ENCODE measurements around the gene ITIH6. TPM values are rescaled to one million over a fixed set of nuclear protein-coding genes. Genes with fewer than 3 reads are reported as not detected.
A peak's percentile ranks its signal among the peaks of the same experiment; 100 is the strongest.
"Not testable (repeated sequence)": the region's sequence is repeated elsewhere in the genome, so short reads cannot be mapped to it uniquely, and the experiment has no call there.

ITIH6 gene
- total RNA-seq, 2 experiments from 2014 or later: not detected

- no peaks in the 10 kb centered on the region for H3K27me3 Mint-ChIP-seq
Measured at GRCh38 chrX:54788446-54788845, 9.6 kb downstream of the ITIH6 start.

GRCh38 chrX:54786967-54787366 lies 11.1 kb downstream of the ITIH6 start:
- H3K27ac Mint-ChIP-seq: no peak overlapping the region
- no peak for DNase-seq
- no peaks in the 10 kb centered on the region for H3K9me3 Mint-ChIP-seq
- POLR2A ChIA-PET: no interaction called here
- ATAC-seq (ENCODE audit: low read depth): peak; percentile 58
- no peaks in the 10 kb centered on the region for H3K36me3 Mint-ChIP-seq
- no peaks in the 10 kb centered on the region for H3K4me1 Mint-ChIP-seq
- no peak overlapping the region for H3K4me3 Mint-ChIP-seq
- H3K27me3 Mint-ChIP-seq: no peaks in the 10 kb centered on the region

More at GRCh38 chrX:54788446-54788845, 9.6 kb downstream of the ITIH6 start:
- POLR2A ChIA-PET: no interaction called here
- ATAC-seq (ENCODE audit: low read depth) (no peak), DNase-seq (no peak)
- Mint-ChIP-seq H3K27ac (no peak overlapping the region), H3K9me3 (no peaks in the 10 kb centered on the region), H3K36me3 (no peaks in the 10 kb centered on the region), H3K4me3 (no peak overlapping the region), H3K4me1 (no peaks in the 10 kb centered on the region)

GRCh38 chrX:54785901-54786300 lies 12.2 kb downstream of the ITIH6 start:
- no peaks in the 10 kb centered on the region for H3K36me3 Mint-ChIP-seq
- H3K4me1 Mint-ChIP-seq: no peaks in the 10 kb centered on the region
- ATAC-seq (ENCODE audit: low read depth): no peak
- H3K4me3 Mint-ChIP-seq: no peak overlapping the region
- H3K9me3 Mint-ChIP-seq: no peaks in the 10 kb centered on the region
- POLR2A ChIA-PET: no interaction called here
- no peaks in the 10 kb centered on the region for H3K27me3 Mint-ChIP-seq
- H3K27ac Mint-ChIP-seq: no peak overlapping the region
- DNase-seq: no peak

- no peak overlapping the region for H3K4me3 Mint-ChIP-seq
- no peaks in the 10 kb centered on the region for H3K9me3 Mint-ChIP-seq
- peak overlapping the region; percentile 51 for H3K27ac Mint-ChIP-seq
- H3K36me3 Mint-ChIP-seq: no peaks in the 10 kb centered on the region
- DNase-seq (no peak), ATAC-seq (ENCODE audit: low read depth) (peak; percentile 78)
- H3K27me3 Mint-ChIP-seq: peaks cover 9% of the 10 kb centered on the region
- peaks cover 7% of the 10 kb centered on the region for H3K4me1 Mint-ChIP-seq
- POLR2A ChIA-PET: interaction anchor here (1.1 kb wide), 1 partner anchor 138 kb away, joined by 3 read pairs; no protein-coding TSS in a partner anchor
Measured at GRCh38 chrX:54776987-54777672, 20.9 kb downstream of the ITIH6 start.

- no peaks in the 10 kb centered on the region for H3K9me3 Mint-ChIP-seq
- no peak for DNase-seq
- H3K4me3 Mint-ChIP-seq: no peak overlapping the region
- POLR2A ChIA-PET: interaction anchor here (0.6 to 1.1 kb wide), 2 partner anchors 32 to 137 kb away, joined by 3 read pairs; partner anchors contain the start of gene MAGED2
- H3K36me3 Mint-ChIP-seq: no peaks in the 10 kb centered on the region
- peaks cover 7% of the 10 kb centered on the region for H3K4me1 Mint-ChIP-seq
- no peak for ATAC-seq (ENCODE audit: low read depth)
- H3K27ac Mint-ChIP-seq: no peak overlapping the region
- H3K27me3 Mint-ChIP-seq: peaks cover 9% of the 10 kb centered on the region
Measured at GRCh38 chrX:54776061-54776460, 22.0 kb downstream of the ITIH6 start.

GRCh38 chrX:54774391-54775094 lies 23.5 kb downstream of the ITIH6 start:
- H3K27me3 Mint-ChIP-seq; H3K27ac Mint-ChIP-seq; H3K4me3 Mint-ChIP-seq; POLR2A ChIA-PET; H3K36me3 Mint-ChIP-seq; H3K4me1 Mint-ChIP-seq; ATAC-seq (ENCODE audit: low read depth); H3K9me3 Mint-ChIP-seq; DNase-seq: not testable (repeated sequence)

GRCh38 chrX:54758114-54759055 lies 39.7 kb downstream of the ITIH6 start:
- Mint-ChIP-seq H3K4me3 (no peak overlapping the region), H3K9me3 (no peaks in the 10 kb centered on the region), H3K27ac (no peak overlapping the region)

GRCh38 chrX:54754854-54755253 lies 43.2 kb downstream of the ITIH6 start:
- DNase-seq (no peak), ATAC-seq (ENCODE audit: low read depth) (no peak)
- H3K4me3 Mint-ChIP-seq: no peak overlapping the region
- no peaks in the 10 kb centered on the region for H3K36me3 Mint-ChIP-seq
- H3K9me3 Mint-ChIP-seq: no peaks in the 10 kb centered on the region
- POLR2A ChIA-PET: no interaction called here
- H3K4me1 Mint-ChIP-seq: no peaks in the 10 kb centered on the region
- no peak overlapping the region for H3K27ac Mint-ChIP-seq
- H3K27me3 Mint-ChIP-seq: no peaks in the 10 kb centered on the region

More at GRCh38 chrX:54758114-54759055, 39.7 kb downstream of the ITIH6 start:
- Mint-ChIP-seq H3K4me1 (no peaks in the 10 kb centered on the region), H3K36me3 (no peaks in the 10 kb centered on the region), H3K27me3 (no peaks in the 10 kb centered on the region)
- ATAC-seq (ENCODE audit: low read depth) (no peak), DNase-seq (no peak)
- POLR2A ChIA-PET: no interaction called here

GRCh38 chrX:54748626-54749025 lies 49.4 kb downstream of the ITIH6 start:
- H3K9me3 Mint-ChIP-seq: no peaks in the 10 kb centered on the region
- DNase-seq: no peak
- ATAC-seq (ENCODE audit: low read depth): no peak
- peaks cover 4% of the 10 kb centered on the region for H3K27me3 Mint-ChIP-seq
- POLR2A ChIA-PET: no interaction called here
- H3K4me3 Mint-ChIP-seq: no peak overlapping the region
- no peaks in the 10 kb centered on the region for H3K4me1 Mint-ChIP-seq
- H3K27ac Mint-ChIP-seq: no peak overlapping the region
- no peaks in the 10 kb centered on the region for H3K36me3 Mint-ChIP-seq

- POLR2A ChIA-PET: no interaction called here
Measured at GRCh38 chrX:54747733-54748393, 50.2 kb downstream of the ITIH6 start.

GRCh38 chrX:54746928-54747327 lies 51.1 kb downstream of the ITIH6 start:
- no peak overlapping the region for H3K27ac Mint-ChIP-seq
- no peaks in the 10 kb centered on the region for H3K9me3 Mint-ChIP-seq
- no peaks in the 10 kb centered on the region for H3K36me3 Mint-ChIP-seq
- H3K4me1 Mint-ChIP-seq: no peaks in the 10 kb centered on the region
- POLR2A ChIA-PET: no interaction called here
- DNase-seq (no peak), ATAC-seq (ENCODE audit: low read depth) (no peak)
- H3K27me3 Mint-ChIP-seq: peaks cover 7% of the 10 kb centered on the region
- H3K4me3 Mint-ChIP-seq: no peak overlapping the region

More at GRCh38 chrX:54747733-54748393, 50.2 kb downstream of the ITIH6 start:
- Mint-ChIP-seq H3K9me3 (no peaks in the 10 kb centered on the region), H3K36me3 (no peaks in the 10 kb centered on the region), H3K27me3 (peaks cover 4% of the 10 kb centered on the region), H3K27ac (no peak overlapping the region), H3K4me1 (no peaks in the 10 kb centered on the region), H3K4me3 (no peak overlapping the region)
- DNase-seq: no peak
- no peak for ATAC-seq (ENCODE audit: low read depth)

- H3K4me1 Mint-ChIP-seq: no peaks in the 10 kb centered on the region
- H3K4me3 Mint-ChIP-seq: no peak overlapping the region
- no peak for DNase-seq
- POLR2A ChIA-PET: no interaction called here
- no peak overlapping the region for H3K27ac Mint-ChIP-seq
- H3K36me3 Mint-ChIP-seq: no peaks in the 10 kb centered on the region
- H3K27me3 Mint-ChIP-seq: peaks cover 7% of the 10 kb centered on the region
- ATAC-seq (ENCODE audit: low read depth): no peak
- no peaks in the 10 kb centered on the region for H3K9me3 Mint-ChIP-seq
Measured at GRCh38 chrX:54745676-54746075, 52.4 kb downstream of the ITIH6 start.

GRCh38 chrX:54738567-54738966 lies 59.5 kb downstream of the ITIH6 start:
- H3K4me3 Mint-ChIP-seq; H3K36me3 Mint-ChIP-seq; H3K9me3 Mint-ChIP-seq; H3K27me3 Mint-ChIP-seq; ATAC-seq (ENCODE audit: low read depth); H3K4me1 Mint-ChIP-seq; H3K27ac Mint-ChIP-seq; DNase-seq; POLR2A ChIA-PET: not testable (repeated sequence)

All from activated naive CD8-positive, alpha-beta T cell treated with anti-CD3 and anti-CD28 coated beads, Interleukin-2, amount 10 ng/mL, durations not matched to agents 7 days and 5 days (primary cell).